ENCODE measurements around the gene KCNK15. TPM values are rescaled to one million over a fixed set of nuclear protein-coding genes. Genes with fewer than 3 reads are reported as not detected.
"Not testable (repeated sequence)": the region's sequence is repeated elsewhere in the genome, so short reads cannot be mapped to it uniquely, and the experiment has no call there.

KCNK15 gene
- total RNA-seq, 2 donors from 2014 or later: 1.8 to 3.3 TPM

GRCh38 chr20:44758247-44759101 lies 12.8 kb downstream of the KCNK15 start:
- no peaks in the 10 kb centered on the region for H3K36me3 ChIP-seq (replicated peaks in 1 of 2; ENCODE audit: insufficient read depth in 1 of 2, low read depth in 2 of 2)
- H3K4me1 ChIP-seq: no peaks in the 10 kb centered on the region
- DNase-seq (no peak), ATAC-seq (no peak)
- 37 to 46% methylated on average over 7 to 10 of the region's 10 CpGs for WGBS, 2 donors
- no peak for TF ChIP-seq POLR2A (IDR thresholded peaks at IDR 0.05)
- no peak for TF ChIP-seq CTCF (IDR thresholded peaks at IDR 0.05)
- no peaks in the 10 kb centered on the region for H3K27me3 ChIP-seq
- no peaks in the 10 kb centered on the region for H3K9me3 ChIP-seq
- no peak overlapping the region for H3K27ac ChIP-seq
- no peak overlapping the region for H3K4me3 ChIP-seq
- intact Hi-C loops (cut with DNase I): no loop called here

- intact Hi-C loops (cut with DNase I): no loop called here
- H3K27ac ChIP-seq: no peak overlapping the region
- TF ChIP-seq CTCF (IDR thresholded peaks at IDR 0.05): no peak
- TF ChIP-seq POLR2A (IDR thresholded peaks at IDR 0.05): no peak
- H3K4me3 ChIP-seq: no peak overlapping the region
- WGBS, 2 donors: 89% methylated on average over 1 of the region's 1 CpG
- no peaks in the 10 kb centered on the region for H3K27me3 ChIP-seq
- no peak for DNase-seq
- no peaks in the 10 kb centered on the region for H3K36me3 ChIP-seq (replicated peaks in 1 of 2; ENCODE audit: insufficient read depth in 1 of 2, low read depth in 2 of 2)
- H3K9me3 ChIP-seq: no peaks in the 10 kb centered on the region
- no peaks in the 10 kb centered on the region for H3K4me1 ChIP-seq
- no peak for ATAC-seq
Measured at GRCh38 chr20:44759595-44759994, 13.9 kb downstream of the KCNK15 start.

GRCh38 chr20:44761423-44761822 lies 15.8 kb downstream of the KCNK15 start:
- no peaks in the 10 kb centered on the region for H3K9me3 ChIP-seq
- no peaks in the 10 kb centered on the region for H3K4me1 ChIP-seq
- H3K27me3 ChIP-seq: no peaks in the 10 kb centered on the region
- DNase-seq (no peak), ATAC-seq (no peak)
- TF ChIP-seq POLR2A (IDR thresholded peaks at IDR 0.05) (no peak), CTCF (IDR thresholded peaks at IDR 0.05) (no peak)
- no peaks in the 10 kb centered on the region for H3K36me3 ChIP-seq (replicated peaks in 1 of 2; ENCODE audit: insufficient read depth in 1 of 2, low read depth in 2 of 2)
- no peak overlapping the region for H3K27ac ChIP-seq
- no peak overlapping the region for H3K4me3 ChIP-seq
- intact Hi-C loops (cut with DNase I): no loop called here
- 52 to 64% methylated on average over 3 of the region's 3 CpGs for WGBS, 2 donors

GRCh38 chr20:44762466-44763140 lies 16.9 kb downstream of the KCNK15 start:
- ATAC-seq (no peak), DNase-seq (no peak)
- no peaks in the 10 kb centered on the region for H3K36me3 ChIP-seq (replicated peaks in 1 of 2; ENCODE audit: insufficient read depth in 1 of 2, low read depth in 2 of 2)
- WGBS, 2 donors: 53 to 69% methylated on average over 10 of the region's 10 CpGs
- H3K27ac ChIP-seq: peak overlapping the region in 1 of 4 donors; percentile 25
- TF ChIP-seq POLR2A (IDR thresholded peaks at IDR 0.05): no peak
- H3K9me3 ChIP-seq: no peaks in the 10 kb centered on the region
- H3K4me1 ChIP-seq: no peaks in the 10 kb centered on the region
- intact Hi-C loops (cut with DNase I): no loop called here
- H3K27me3 ChIP-seq: no peaks in the 10 kb centered on the region
- H3K4me3 ChIP-seq: no peak overlapping the region

GRCh38 chr20:44763798-44764197 lies 18.1 kb downstream of the KCNK15 start:
- H3K4me1 ChIP-seq; intact Hi-C loops (cut with DNase I); H3K4me3 ChIP-seq; H3K27me3 ChIP-seq; H3K36me3 ChIP-seq (replicated peaks in 1 of 2; ENCODE audit: insufficient read depth in 1 of 2, low read depth in 2 of 2); DNase-seq; ATAC-seq; H3K27ac ChIP-seq; H3K9me3 ChIP-seq: not testable (repeated sequence)
- 58 to 75% methylated on average over 3 of the region's 3 CpGs for WGBS, 2 donors
